COLO829 (cell line): Measurements from ENCODE around the gene ARHGEF37.

Experiments used
- DNase-seq: peaks from one replicate; pipeline ENCODE4 v3.0.0; 2012; ENCODE audit warnings: low spot score

ARHGEF37 gene

DNA sequence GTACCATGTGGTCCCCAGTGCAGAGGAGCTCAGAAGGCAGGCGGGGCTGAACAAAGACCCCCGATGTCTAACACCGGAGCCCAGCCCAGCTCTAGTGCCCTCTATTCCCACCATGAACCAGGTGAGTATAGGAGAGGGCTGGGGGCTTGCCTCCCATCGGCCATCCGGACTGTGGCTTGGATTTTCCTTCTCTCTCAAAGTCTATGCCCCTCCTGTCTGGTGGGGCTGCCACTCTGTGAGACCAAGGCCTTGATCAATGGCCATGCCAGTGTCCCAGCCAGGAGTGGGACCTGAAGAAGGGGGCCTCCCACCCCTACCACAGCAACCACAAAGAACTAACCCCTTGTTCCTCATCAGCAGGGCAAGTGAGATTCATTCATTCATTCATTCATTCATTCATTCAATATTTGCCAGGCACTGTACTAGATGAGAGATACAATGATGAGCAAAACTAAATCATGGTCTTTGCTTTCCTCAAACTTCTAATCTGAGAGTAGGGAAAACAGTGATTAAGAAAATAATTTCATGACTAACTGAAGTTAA is 47.6 kb downstream of the ARHGEF37 start:
- DNase-seq: no peak

- DNase-seq: no peak
These were observed 48.1 kb downstream of the ARHGEF37 start for GRCh38 chr5:149629421-149629820.

DNA sequence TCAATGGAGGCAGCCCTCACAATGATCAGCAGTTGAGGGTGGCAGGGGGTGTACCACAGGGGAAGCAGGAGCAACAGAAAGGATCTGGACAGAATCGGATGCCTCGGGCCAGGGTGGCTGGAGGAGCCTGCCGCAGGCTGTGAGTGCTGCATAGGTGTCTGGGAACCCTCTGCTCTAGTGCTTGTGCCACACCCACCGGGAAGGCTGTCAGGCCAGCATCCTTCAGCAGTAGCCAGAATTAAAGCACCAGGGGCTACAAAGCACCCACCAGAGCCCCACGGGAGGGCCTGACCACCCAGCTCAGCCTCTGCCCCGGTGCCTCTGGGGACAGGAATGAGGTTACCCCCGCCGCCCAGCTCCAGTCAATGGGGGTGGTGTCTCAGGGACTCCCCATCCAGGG is 49.0 kb downstream of the ARHGEF37 start:
- DNase-seq: no peak

DNA sequence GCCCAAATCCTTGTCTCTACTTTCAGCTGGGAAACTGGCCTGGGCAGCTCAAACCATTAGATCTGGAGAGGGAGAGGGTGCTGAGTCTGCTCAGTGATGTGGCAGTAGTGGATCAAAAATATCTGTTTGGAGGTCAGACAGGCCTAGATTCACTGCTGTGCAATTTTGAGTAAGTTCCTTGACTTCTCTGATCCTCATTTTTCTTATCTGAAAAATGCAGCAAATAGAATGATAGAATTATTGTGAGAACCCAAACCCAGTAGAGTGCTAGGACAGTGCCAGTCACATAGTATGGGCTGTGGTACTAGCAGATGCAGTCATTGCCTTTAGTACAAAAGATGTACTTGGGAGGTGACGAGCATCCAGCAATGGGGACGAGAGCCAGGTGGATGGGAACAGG is 50.2 kb downstream of the ARHGEF37 start:
- no peak for DNase-seq

- DNase-seq: no peak
These were observed 51.3 kb downstream of the ARHGEF37 start for GRCh38 chr5:149632311-149633251.

- no peak for DNase-seq
These were observed 52.4 kb downstream of the ARHGEF37 start for GRCh38 chr5:149633476-149634350.

DNA sequence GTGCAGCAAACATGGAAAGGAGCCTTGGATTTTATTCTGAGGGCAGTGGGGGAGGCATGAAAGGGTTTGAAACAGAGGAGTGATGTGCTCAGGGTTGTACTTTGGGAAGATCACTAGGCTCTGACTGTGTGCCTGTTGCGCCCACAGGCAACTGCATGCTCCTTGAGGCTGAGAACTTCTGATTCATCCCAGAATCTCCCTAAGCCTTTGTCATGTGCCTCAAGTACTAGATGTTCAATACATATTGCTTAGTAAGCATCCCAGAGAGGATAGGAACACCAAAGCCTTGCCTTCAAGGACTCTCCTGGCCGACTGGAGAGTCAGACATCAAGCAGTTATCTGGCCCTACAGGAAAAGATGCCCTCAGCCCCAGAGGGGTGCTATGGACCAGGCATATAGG is 54.1 kb downstream of the ARHGEF37 start:
- no peak for DNase-seq

GRCh38 chr5:149636191-149636860 is 55.0 kb downstream of the ARHGEF37 start:
- no peak for DNase-seq

DNA sequence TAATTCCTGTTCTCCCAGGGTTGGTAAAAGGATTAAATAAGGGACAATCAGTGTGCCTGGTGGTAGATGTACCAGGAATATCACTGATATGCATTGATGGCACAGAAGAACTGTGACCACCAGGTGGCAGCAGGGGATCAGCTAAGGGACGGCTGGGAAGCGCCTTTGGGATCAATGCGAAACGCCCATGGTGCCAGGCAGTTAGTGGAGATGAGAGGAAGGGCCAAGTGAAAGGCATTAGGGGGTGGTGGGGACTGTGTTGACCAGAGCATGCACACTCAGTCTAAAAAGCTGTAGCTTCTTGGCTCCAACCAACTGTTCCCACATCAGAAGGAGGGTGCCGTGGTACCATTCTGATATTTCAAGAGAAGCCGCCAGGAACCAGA is 55.6 kb downstream of the ARHGEF37 start:
- DNase-seq: no peak

DNA sequence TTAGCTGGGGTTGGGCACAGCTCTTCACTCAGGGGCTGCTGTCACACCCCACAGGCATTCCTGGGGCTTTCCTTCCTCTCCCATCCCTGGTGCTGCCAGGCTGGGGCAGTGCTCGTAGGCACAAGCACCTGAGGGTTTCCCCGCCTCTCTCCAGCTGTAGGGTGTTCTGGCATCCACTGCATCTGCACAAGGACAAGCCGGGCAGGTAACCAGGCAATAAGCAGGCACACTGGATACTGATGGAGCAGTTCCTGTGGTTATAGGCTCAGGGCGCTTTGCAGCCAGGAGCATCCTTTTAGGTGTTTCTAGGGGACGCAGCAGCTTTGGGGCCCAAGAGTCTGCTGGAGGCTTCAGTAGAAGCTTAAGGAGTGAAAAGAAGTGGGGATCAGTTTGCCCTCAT is 56.8 kb downstream of the ARHGEF37 start:
- DNase-seq: no peak

GRCh38 chr5:149638546-149639241 is 57.4 kb downstream of the ARHGEF37 start:
- no peak for DNase-seq

DNA sequence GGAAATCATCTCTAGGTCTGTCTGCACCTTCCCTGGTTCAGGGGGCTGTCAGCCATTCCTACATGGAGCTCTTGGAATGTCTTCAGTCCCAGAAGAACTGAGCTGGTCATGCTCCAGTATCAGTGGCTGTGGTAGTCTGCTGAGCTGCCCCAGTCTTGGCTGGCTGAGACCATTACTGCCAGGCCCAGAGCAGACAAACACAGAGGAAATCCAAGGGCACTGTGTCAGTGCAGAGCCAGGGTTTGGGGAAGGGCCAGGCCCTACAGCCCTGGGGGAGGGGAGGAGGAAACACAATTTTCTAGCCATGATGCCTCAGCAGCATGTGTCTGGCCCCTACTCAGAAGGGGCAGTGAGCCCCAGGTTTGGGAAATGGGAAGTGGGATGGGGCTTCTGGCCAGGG is 58.4 kb downstream of the ARHGEF37 start:
- DNase-seq: no peak

DNA sequence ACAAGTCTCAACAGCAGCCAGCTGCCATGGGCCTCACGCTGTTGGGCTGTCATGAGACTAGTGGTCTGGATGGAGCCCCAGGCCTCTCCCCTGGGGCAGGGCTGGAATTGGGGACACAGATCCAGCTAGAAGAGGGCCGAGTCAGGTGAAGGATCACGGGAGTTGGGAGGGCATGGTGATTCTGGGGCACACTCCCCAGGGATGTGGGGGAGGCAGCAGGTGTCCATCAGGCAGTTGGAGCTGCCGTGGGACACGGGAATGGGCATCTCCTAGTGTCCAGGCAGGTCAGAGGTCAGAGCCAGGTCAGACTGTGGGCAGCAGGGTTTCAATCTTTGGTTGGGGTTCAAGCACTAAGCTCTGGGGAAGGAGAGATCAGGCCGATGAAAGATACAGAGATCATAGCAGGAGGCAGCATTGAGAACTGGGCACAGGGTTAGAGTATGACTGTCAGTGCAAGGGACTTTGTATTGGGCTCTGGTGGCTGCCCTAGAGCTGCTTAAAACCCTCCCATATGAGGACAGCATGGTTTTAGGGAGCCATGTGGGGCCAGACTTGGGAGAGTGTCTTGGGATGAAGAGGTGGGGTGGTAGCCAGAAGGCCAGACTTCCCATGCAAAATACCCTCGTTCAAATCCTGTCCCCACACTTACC is 59.2 kb downstream of the ARHGEF37 start:
- no peak for DNase-seq

DNA sequence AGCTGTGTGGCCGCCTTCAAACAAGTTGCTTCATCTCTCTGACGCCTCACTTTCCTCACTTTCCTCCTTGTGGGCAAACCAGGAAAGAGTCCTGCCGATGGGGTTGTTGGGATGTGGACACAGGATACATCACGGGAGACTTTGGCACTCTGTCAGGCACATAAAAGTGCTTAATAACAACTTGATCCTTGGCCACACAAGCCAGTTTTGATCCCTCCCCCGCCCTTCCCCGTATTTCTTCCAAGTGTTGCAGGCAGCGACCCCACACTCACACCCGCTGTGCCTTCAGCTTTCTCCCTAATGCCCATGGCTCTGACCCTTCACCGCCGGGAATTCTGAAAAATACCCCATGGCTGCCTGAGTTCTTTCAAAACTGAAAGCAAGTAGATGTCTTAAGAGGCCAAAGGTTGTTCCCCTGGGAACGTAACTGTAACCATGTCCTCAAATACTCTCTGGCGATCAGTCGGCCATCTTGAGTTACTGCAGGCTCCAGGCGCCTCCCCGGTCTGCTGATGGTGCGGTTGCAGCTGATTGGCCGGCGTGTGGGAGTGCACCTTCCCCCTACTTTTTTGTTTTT is 59.8 kb downstream of the ARHGEF37 start:
- no peak for DNase-seq

GRCh38 chr5:149641600-149641999 is 60.3 kb downstream of the ARHGEF37 start:
- DNase-seq: no peak

- DNase-seq: no peak
These were observed 62.5 kb downstream of the ARHGEF37 start for GRCh38 chr5:149643781-149644180.

DNA sequence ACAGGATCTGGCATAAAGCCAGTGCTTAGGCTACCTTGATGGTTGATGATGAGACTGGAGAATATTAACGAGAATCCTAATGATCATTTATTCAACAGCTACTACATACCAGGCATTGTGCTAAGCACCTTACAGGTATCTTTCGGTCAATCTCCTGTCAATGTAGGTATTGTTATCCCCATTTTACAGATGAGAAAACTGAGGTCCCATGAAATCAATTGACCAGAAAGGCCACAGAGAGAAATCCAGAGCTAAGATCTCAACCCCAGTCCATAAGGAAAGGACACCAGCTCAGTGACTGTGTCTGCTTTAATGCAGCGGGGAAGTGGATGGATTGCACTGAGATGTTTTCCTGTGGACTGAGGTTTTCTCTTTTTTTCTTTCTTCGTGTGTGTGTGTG is 63.3 kb downstream of the ARHGEF37 start:
- no peak for DNase-seq

- no peak for DNase-seq
These were observed 63.9 kb downstream of the ARHGEF37 start for GRCh38 chr5:149645236-149645635.

GRCh38 chr5:149645725-149646124 is 64.4 kb downstream of the ARHGEF37 start:
- no peak for DNase-seq

GRCh38 chr5:149646564-149646963 is 65.3 kb downstream of the ARHGEF37 start:
- no peak for DNase-seq

DNA sequence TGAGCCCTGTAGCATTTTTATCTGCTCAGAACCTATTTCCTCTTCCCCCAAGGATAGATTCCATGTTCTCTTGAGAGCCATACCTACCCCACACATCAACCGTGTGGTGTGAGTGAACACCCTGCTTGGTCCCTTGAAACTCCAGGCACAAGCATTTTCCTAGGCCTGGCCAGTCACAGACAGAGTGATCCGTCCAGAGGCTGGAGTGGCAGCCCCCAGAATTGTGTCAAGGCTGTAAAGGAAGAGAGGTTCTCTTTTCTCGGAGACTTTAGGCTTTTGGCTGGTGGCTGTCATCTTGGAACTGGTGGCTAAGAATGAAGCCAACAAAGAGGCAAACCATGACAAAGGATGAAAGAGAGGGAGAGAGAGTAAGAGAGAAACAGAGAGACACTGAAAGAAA is 66.0 kb downstream of the ARHGEF37 start:
- DNase-seq: no peak
